Common myeloid progenitor, CD34-positive (primary cell): ENCODE measurements around the gene HOOK1.
"Not testable (repeated sequence)": the region's sequence is repeated elsewhere in the genome, so short reads cannot be mapped to it uniquely, and the experiment has no call there.

Experiments used
- CTCF ChIA-PET: fragments of 350-600 bp; sonication (Branson Sonifier 250); formaldehyde crosslinking; loops from one replicate; lab custom pipeline; 2021; ENCODE audit warnings: antibody characterized with exemption; lab: Charles Lee
- POLR2A ChIA-PET: fragments of 350-600 bp; sonication (Branson Sonifier 250); formaldehyde crosslinking; loops from one replicate; lab custom pipeline; 2021; ENCODE audit warnings: antibody characterized with exemption; lab: Charles Lee
- DNase-seq, 3 donors: peaks; one replicate each; pipeline versions ENCODE4 v3.0.0 to v3.0.0-alpha.2; 2013
- H3K27ac ChIP-seq, 2 experiments: 1 replicate in 1 of 2; 2 replicates in 1 of 2; pipeline ENCODE4 v1.7.0; 2013; ENCODE audit warnings: inconsistent platforms in 2 of 2, low read length in 2 of 2, mild to moderate bottlenecking in 2 of 2, low read depth in 1 of 2, moderate library complexity in 1 of 2; ENCODE audit not compliant: severe bottlenecking in 2 of 2, insufficient read depth in 1 of 2, poor library complexity in 1 of 2
- H3K27me3 ChIP-seq, 5 experiments: replicated peaks in 2 of 5; 1 replicate in 3 of 5; 2 replicates in 2 of 5; pipeline versions ENCODE4 v1.6.1 to v1.7.0; 2013; ENCODE audit warnings: low read length in 4 of 5, mild to moderate bottlenecking in 2 of 5, moderate library complexity in 2 of 5, inconsistent platforms in 1 of 5; ENCODE audit not compliant: insufficient read depth in 5 of 5, control insufficient read depth in 4 of 5
- H3K36me3 ChIP-seq, 4 experiments: 1 replicate in 2 of 4; 2 replicates in 2 of 4; pipeline versions ENCODE4 v1.6.1 to v1.7.0; 2013; ENCODE audit warnings: low read length in 3 of 4, control low read depth in 1 of 4, mild to moderate bottlenecking in 1 of 4; ENCODE audit not compliant: control insufficient read depth in 4 of 4, insufficient read depth in 4 of 4
- H3K4me1 ChIP-seq, 4 experiments: 1 replicate in 3 of 4; 2 replicates in 1 of 4; pipeline versions ENCODE4 v1.6.1 to v1.7.1; 2013; ENCODE audit warnings: low read length in 3 of 4, mild to moderate bottlenecking in 3 of 4, control low read depth in 1 of 4, inconsistent platforms in 1 of 4, moderate library complexity in 1 of 4; ENCODE audit not compliant: control insufficient read depth in 4 of 4, insufficient read depth in 4 of 4; ENCODE audit errors: control extremely low read depth in 1 of 4
- H3K4me3 ChIP-seq, 7 experiments: 1 replicate in 4 of 7; 2 replicates in 3 of 7; pipeline versions ENCODE4 v1.5.1 to v1.7.0; 2013; ENCODE audit warnings: mild to moderate bottlenecking in 7 of 7, low read length in 6 of 7, moderate library complexity in 6 of 7, inconsistent platforms in 2 of 7, low read depth in 2 of 7, control low read depth in 1 of 7; ENCODE audit not compliant: insufficient read depth in 4 of 7, control insufficient read depth in 1 of 7; ENCODE audit errors: extremely low read depth in 1 of 7
- H3K9me3 ChIP-seq, 5 experiments: 1 replicate in 4 of 5; 2 replicates in 1 of 5; pipeline versions ENCODE4 v1.6.1 to v1.7.1; 2013; ENCODE audit warnings: low read length in 4 of 5, mild to moderate bottlenecking in 2 of 5, inconsistent platforms in 1 of 5, low read depth in 1 of 5, moderate library complexity in 1 of 5; ENCODE audit not compliant: control insufficient read depth in 4 of 5, insufficient read depth in 2 of 5; ENCODE audit errors: control extremely low read depth in 1 of 5
- WGBS: methylation state at CpG from one replicate; pipeline ENCODE4 v1.1.5; 2013; ENCODE audit not compliant: insufficient coverage; 5-methylcytosine and 5-hydroxymethylcytosine counted together

Gene HOOK1

GRCh38 chr1:59827055-59827643 is 12.4 kb downstream of the HOOK1 start:
- Histone ChIP-seq H3K27me3 (no peaks in the 10 kb centered on the region), H3K4me1 (no peaks in the 10 kb centered on the region), H3K9me3 (no peaks in the 10 kb centered on the region), H3K4me3 (no peak overlapping the region), H3K27ac (no peak overlapping the region), H3K36me3 (no peaks in the 10 kb centered on the region)
- CTCF ChIA-PET = no interaction called here
- POLR2A ChIA-PET = no interaction called here
- WGBS = no CpG with 5 or more reads among the region's 4 CpGs
- no peak for DNase-seq

- no peak overlapping the region for H3K27ac ChIP-seq
- ChIA-PET POLR2A (no interaction called here), CTCF (no interaction called here)
- H3K4me3 ChIP-seq = no peak overlapping the region
- H3K9me3 ChIP-seq = no peaks in the 10 kb centered on the region
- no peaks in the 10 kb centered on the region for H3K27me3 ChIP-seq
- no CpG with 5 or more reads among the region's 1 CpG for WGBS
- no peaks in the 10 kb centered on the region for H3K4me1 ChIP-seq
- H3K36me3 ChIP-seq = no peaks in the 10 kb centered on the region
- no peak for DNase-seq
These were observed 13.4 kb downstream of the HOOK1 start for GRCh38 chr1:59828160-59828559.

DNA sequence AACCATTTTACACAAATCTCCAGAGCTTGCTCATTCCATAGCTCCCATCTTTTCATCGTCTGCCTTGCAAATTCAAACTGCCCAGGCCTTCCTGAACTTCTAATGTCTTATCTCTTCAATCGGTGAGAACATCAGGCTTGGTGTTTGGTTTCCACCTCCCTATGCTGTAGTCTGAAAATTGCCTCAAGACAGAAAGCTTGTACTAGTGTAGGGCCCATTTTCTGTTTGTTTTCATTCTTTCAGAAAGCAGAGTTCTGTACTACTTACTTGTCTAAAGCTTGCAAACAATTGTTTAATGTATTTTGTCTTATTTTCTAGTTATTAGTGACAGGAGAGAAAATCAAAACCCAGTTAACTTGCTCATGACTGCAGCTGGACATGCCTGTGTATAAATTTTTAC is 16.8 kb downstream of the HOOK1 start:
- peaks cover 0 to 3% (median 1%) of the 10 kb centered on the region in 4 experiments for H3K36me3 ChIP-seq
- no peak overlapping the region for H3K4me3 ChIP-seq
- H3K4me1 ChIP-seq = no peaks in the 10 kb centered on the region
- DNase-seq = no peak
- WGBS = 94% methylated on average over 2 of the region's 2 CpGs
- no peak overlapping the region for H3K27ac ChIP-seq
- no peaks in the 10 kb centered on the region for H3K27me3 ChIP-seq
- CTCF ChIA-PET = no interaction called here
- no peaks in the 10 kb centered on the region for H3K9me3 ChIP-seq
- POLR2A ChIA-PET = no interaction called here

GRCh38 chr1:59833022-59833421 is 18.3 kb downstream of the HOOK1 start:
- WGBS = no CpG with 5 or more reads among the region's 2 CpGs
- DNase-seq = no peak
- POLR2A ChIA-PET = no interaction called here
- CTCF ChIA-PET = interaction anchor here (1.0 to 1.1 kb wide), 2 partner anchors 18 to 38 kb away, joined by 3 read pairs; partner anchors contain the start of gene HOOK1
- peaks cover 0 to 2% (median 0%) of the 10 kb centered on the region in 5 experiments for H3K9me3 ChIP-seq
- H3K4me3 ChIP-seq = no peak overlapping the region
- no peak overlapping the region for H3K27ac ChIP-seq
- H3K36me3 ChIP-seq = peaks cover 0 to 6% (median 1%) of the 10 kb centered on the region in 4 experiments
- H3K4me1 ChIP-seq = no peaks in the 10 kb centered on the region
- no peaks in the 10 kb centered on the region for H3K27me3 ChIP-seq

GRCh38 chr1:59833991-59834390 is 19.2 kb downstream of the HOOK1 start:
- H3K27ac ChIP-seq = no peak overlapping the region
- peaks cover 0 to 2% (median 0%) of the 10 kb centered on the region in 5 experiments for H3K9me3 ChIP-seq
- H3K36me3 ChIP-seq = peaks cover 0 to 6% (median 1%) of the 10 kb centered on the region in 4 experiments
- CTCF ChIA-PET = interaction anchor here (1.0 to 1.1 kb wide), 2 partner anchors 19 to 37 kb away, joined by 3 read pairs; partner anchors contain the start of gene HOOK1
- POLR2A ChIA-PET = no interaction called here
- no CpG with 5 or more reads among the region's 3 CpGs for WGBS
- H3K4me3 ChIP-seq = no peak overlapping the region
- no peak for DNase-seq
- H3K27me3 ChIP-seq = no peaks in the 10 kb centered on the region
- no peaks in the 10 kb centered on the region for H3K4me1 ChIP-seq

GRCh38 chr1:59837857-59838256 is 23.1 kb downstream of the HOOK1 start:
- H3K4me1 ChIP-seq, H3K4me3 ChIP-seq, POLR2A ChIA-PET, H3K27ac ChIP-seq, CTCF ChIA-PET, H3K27me3 ChIP-seq, H3K9me3 ChIP-seq, DNase-seq, H3K36me3 ChIP-seq: not testable (repeated sequence)
- no CpG with 5 or more reads among the region's 1 CpG for WGBS

- DNase-seq = no peak
- no peaks in the 10 kb centered on the region for H3K4me1 ChIP-seq
- no peaks in the 10 kb centered on the region for H3K27me3 ChIP-seq
- ChIA-PET CTCF (no interaction called here), POLR2A (no interaction called here)
- H3K9me3 ChIP-seq = no peaks in the 10 kb centered on the region
- H3K27ac ChIP-seq = no peak overlapping the region
- H3K4me3 ChIP-seq = no peak overlapping the region
- H3K36me3 ChIP-seq = peaks cover 0 to 23% (median 9%) of the 10 kb centered on the region in 4 experiments
- no CpG with 5 or more reads among the region's 2 CpGs for WGBS
These were observed 30.3 kb downstream of the HOOK1 start for GRCh38 chr1:59845091-59845490.
